Astrocyte of the spinal cord (primary cell): Measurements from ENCODE around the gene A1CF.
"Not testable (repeated sequence)": the region's sequence is repeated elsewhere in the genome, so short reads cannot be mapped to it uniquely, and the experiment has no call there.

Experiments used
- DNase-seq: peaks from one replicate; pipeline ENCODE4 v3.0.0; 2011; ENCODE audit warnings: low read depth, low spot score
- H3K4me3 ChIP-seq: 2 replicates; pipeline ENCODE4 v1.5.1; 2011; ENCODE audit warnings: low read depth, mild to moderate bottlenecking, low read length, moderate library complexity
- CTCF ChIP-seq: IDR thresholded peaks from 2 replicates; pipeline ENCODE4 v1.5.1; 2012; ENCODE audit warnings: low read depth, mild to moderate bottlenecking, low read length, inconsistent platforms
- in situ Hi-C: cut with HindIII; loops from 2 replicates; pipeline ENCODE4 v1.10.0; 2017; ENCODE audit warnings: low sequenced_read_pairs

A1CF gene

DNA sequence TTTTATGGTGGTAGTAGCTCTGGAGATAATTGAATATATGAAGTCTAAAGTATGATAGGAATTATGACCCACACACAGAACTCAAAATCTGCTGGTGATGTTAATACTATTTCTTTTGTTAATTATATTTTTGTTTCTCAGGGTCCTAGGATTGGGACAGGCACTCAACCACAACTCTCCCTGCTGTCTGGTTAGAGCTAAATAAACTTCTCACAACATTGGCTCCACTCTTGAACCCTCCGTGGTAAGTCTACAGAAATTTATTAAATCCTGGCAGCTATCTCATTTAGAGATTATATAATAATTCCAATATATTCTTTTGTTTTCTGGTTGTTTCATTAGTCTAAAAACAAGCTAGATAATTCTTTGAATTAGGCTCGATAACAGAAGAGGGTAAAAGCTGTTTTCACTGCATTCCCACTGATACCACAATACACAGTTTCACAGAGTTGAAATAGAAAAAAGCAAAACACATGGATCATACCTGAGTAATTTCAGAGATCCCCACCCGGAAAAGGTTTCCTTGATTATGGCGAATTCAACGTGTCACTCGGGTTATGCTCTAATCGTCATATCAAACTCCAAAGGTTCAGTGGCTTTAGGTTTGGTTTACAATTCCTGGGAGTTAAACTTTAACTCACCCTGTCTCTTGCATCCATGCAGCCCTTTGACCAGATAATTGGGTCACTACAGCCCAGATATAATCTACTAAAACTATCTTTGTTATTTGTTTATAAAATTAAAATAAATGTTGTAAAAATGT lies at the start of gene A1CF:
TSS of gene A1CF (minus strand) at position 531 of the 763 bp plus-strand sequence. CDS start 25,687 bp downstream, outside the sequence.
- TF ChIP-seq CTCF, result no peak

DNA sequence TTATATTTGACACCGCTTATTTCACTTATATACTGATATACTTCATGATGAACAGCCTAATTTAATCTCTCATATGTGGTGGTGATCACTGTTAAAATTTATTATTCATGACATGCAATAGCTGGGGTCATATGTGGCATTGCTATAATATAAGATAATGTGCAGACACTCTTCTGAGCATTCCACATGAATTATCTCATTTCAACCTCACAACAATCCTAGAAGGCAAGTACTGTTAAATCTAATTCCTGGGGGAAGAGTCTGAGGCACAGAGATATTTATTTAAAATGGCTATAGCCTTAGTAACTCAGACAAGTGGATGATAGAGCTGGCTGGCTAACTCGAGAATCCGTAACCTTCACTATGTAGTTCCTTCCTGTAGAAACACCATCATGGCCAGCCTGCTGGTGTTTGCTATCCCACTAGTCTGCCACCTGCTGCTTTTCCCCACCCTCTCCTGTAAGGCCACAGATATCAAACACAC lies 46.6 kb upstream of the A1CF start:
- no peak overlapping the region for H3K4me3 ChIP-seq
- TF ChIP-seq CTCF, result no peak
- no peak for DNase-seq
- in situ Hi-C loops, result no loop called here

More for the DNA sequence above, at the start of gene A1CF:
- H3K4me3 ChIP-seq, result no peak within 1 kb of the TSS
- no peak for DNase-seq
- in situ Hi-C loops, result no loop called here

DNA sequence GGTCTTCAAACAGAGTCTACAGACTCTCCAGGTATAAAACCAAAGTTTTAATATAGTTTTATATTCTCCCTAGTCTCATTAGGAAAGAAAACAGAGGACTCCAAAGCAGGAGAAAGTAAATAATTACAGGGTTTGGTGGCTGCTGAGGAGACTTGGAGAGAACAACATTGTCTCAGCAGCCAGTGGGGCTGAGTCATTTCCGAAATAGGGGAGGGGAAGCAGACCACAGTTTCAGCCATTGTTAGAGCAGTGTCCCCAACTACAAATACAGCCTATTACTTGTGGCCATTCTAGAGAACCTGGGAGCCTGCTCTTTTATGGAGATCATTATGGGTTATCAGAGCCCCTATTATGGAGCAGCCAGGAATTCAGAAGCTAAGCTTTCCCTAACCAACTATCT lies 44.2 kb upstream of the A1CF start:
- no peak for DNase-seq
- in situ Hi-C loops, result no loop called here
- TF ChIP-seq CTCF, result no peak
- H3K4me3 ChIP-seq, result no peak overlapping the region

DNA sequence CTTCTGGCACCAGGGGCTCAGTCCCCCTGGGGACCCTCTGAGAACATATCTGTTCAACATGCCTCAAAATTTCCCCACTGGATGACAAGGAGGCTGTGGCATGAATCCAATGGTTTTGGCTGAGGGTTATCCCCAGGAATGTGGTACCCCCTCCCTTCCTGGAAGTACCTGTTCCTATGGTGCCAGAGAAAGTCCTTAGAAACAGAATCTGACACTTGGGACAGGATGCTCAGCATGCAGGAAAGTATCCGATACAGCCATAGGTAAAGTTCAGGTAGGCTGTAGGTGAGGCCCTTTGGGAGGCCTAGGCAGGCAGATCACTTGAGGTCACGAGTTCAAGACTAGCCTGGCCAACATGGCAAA lies 42.7 kb upstream of the A1CF start:
- no peak for DNase-seq
- no peak overlapping the region for H3K4me3 ChIP-seq
- in situ Hi-C loops, result no loop called here
- TF ChIP-seq CTCF, result no peak

- in situ Hi-C loops, result no loop called here
- no peak overlapping the region for H3K4me3 ChIP-seq
- DNase-seq, result no peak
- TF ChIP-seq CTCF, result no peak
Measured at GRCh38 chr10:50927522-50928189, 42.2 kb upstream of the A1CF start.

GRCh38 chr10:50923471-50923870 lies 38.0 kb upstream of the A1CF start:
- H3K4me3 ChIP-seq, DNase-seq, in situ Hi-C loops: not testable (repeated sequence)

GRCh38 chr10:50919010-50919409 lies 33.6 kb upstream of the A1CF start:
- in situ Hi-C loops, result no loop called here
- no peak for TF ChIP-seq CTCF
- H3K4me3 ChIP-seq, result no peak overlapping the region
- no peak for DNase-seq
